HG02763 (cell line): ENCODE results near the gene SDK2.

Experiments used
- ATAC-seq: cut with Tn5 transposase; IDR thresholded peaks from one replicate; pipeline ENCODE4 v1.9.1; 2021; ENCODE audit warnings: mild to moderate bottlenecking, moderate library complexity; ENCODE audit not compliant: unreplicated experiment

The SDK2 gene

DNA sequence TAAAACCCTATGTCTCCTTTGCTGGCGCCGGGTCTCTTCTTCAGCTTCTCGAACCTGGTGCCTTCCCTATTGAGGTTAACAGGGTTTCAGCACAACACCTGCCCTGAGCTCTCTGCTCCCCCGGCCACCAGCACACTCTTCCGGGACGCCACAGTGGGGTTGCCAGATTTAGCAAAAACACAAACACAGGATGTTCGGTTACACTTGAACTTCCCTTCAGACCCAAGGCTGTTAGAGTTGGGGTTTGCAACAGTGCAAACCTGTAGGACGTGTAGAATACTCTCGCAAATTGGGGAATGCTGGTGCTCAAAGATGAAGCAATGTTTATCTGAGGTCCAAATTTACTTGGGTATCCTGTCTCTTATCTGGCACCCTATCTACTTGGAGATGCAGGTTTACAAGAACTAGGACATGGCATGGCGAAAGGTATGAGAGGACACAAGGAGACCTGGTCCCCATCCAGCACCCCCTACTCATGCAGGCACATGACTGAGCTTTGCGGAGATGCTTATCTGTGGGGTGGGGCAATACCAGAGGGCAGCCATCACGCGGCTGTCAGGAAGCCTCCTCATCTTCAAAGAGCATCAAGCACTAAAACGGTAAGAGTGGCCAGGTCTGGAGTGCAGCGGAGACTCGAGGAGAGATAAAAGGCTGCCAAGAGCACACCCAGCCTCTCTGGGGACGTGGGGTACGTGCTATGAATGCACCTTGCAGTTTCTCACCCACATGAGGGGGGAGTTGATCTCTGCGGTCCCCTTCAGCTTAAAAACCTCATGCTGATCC, 52.8 kb downstream of the SDK2 start:
- ATAC-seq, result peak; percentile 78

DNA sequence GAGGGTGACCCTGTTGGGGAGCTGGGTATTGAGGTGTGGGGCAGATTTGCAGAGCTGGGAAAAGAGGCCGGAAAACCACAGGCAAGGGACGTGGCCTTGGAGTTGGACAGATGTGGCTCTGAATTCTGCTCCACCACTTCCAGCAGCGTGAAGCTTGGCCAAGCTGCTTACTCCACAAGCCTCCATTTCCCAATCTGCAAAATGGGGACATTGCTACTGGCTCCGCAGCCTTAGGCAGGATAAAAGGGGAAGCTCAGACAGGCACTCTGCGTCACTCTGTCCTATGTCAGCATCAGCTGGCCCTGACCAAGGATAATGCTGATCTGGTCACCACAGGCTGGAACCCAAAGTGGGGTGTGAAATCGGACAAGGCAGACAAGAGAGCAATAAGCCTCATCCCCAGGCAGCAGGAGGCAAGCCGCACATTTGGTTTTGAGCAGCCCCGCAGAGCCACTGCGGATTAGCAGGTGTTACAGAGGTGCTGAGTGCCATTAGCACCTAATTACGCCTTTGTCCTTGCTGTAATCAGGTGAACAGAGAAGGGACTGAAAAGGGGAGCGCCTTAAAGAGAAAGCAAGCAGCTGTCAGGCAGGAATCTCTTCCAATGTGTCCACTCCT, 54.8 kb downstream of the SDK2 start:
- ATAC-seq, result no peak

DNA sequence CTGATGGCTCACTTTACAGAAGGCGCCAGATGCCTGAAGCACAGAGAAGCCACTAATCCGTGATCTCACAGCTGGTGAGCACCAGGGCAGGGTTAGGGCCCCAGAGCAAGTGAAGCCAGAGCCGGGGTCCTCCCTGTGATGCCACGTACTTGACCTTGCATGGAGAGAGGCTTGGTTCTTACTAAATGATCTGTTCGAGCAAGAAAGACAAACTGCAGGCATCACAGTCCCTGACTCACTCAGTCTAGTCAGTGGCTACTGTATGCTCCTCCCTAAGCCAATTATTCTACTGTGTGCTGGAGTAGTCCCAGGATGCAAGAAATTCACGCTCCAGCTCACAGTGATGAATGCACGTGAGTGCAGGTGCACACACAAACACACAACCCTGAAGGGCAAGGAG, 55.4 kb downstream of the SDK2 start:
- ATAC-seq, result no peak

GRCh38 chr17:73588301-73588846, 55.9 kb downstream of the SDK2 start:
- no peak for ATAC-seq

DNA sequence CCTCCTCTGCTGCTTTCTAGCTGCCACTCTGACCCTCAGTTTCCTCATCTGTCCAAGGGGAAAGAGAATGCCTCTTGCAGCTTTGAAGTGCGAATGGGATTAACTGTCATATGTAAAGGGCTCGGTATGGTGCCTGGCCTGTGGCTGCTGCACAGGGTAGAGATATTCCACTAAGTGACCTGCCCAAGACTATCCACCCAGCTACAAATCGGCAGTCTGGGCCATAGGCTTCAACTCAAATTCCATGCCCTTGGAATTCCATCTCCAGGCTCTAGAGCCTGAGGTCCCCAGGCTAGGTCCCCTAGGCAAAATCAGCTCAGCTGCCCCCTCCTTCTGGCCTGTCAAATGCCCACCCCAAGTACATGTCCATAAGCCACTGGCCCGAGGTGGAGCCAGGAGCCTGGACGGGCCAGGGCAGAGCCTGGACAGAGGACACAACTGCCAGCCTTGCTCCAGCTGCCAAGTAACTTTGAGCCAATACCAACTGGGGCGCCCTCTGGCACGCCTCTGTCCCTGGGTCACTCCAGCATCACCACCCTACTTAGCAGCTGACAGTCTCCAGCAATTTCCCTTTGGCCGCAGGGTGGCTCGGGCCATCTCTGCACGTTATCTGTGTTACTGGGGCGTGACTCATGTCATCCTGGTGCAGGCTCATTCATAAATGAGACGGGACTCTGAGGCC, 57.2 kb downstream of the SDK2 start:
- no peak for ATAC-seq

DNA sequence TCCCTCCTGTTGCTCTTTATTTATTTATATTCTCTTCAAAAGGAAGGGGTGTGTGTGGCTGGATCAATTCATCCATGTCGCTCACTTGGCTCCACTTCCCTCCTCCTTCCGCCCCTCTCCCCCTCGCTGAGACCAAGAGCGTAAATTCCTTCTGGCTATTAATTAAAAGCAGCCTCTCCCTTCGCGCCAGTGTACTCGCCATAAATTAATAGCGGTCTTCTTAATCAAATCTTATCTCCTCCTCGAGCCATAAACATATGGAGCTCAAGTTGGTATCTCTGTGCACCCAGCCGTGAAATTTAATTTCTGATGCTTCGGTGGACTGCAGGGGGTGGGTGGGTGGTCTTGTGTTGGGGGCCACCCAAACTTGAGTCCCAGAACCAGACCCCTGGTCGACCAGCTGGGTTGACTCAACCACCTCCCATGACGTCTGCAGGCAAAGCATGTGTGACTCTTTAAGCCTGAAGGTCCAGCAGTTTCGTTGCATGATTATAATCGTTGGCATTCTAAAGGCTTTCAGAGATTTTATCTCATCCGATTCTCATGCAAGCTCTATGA, 57.9 kb downstream of the SDK2 start:
- ATAC-seq, result no peak

DNA sequence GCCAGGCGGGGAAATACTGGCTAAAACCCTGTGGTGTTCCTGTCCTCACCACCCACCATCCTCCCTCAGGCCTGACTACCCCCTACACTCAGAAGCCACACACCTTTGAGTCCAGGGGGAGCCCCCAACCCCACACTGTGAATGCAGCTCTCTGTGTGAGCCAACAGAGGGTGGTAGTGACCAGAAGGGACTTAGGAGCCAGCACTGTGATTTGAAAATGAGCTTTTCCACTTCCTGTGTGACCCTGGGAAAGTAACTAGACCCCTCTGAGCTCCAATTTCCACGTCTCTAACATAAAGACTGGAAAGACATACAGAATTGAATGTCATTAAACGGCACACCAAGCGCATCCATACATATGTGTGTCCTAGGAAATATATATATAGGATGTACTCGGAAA, 58.7 kb downstream of the SDK2 start:
- no peak for ATAC-seq

GRCh38 chr17:73584987-73585386, 59.3 kb downstream of the SDK2 start:
- no peak for ATAC-seq

DNA sequence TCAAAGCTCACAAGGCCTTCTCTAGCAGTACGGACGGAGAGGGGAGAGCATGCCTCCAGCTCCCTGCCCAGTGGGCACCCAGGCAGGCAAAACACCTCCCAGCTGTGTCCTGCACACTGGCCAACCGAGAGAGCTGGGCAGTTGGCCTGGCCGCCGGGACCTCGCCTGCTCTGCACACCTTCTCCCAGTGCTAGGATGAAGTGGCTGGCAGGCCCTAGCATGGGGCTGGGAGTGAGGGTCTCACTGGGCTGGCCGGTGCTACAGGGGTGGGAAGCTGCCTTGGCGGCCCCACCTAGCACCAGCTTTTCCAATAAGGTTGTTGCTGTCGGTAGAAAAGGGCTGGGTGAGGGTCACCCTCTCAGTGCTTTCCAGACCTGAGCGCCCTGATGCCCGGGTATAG, 60.2 kb downstream of the SDK2 start:
- no peak for ATAC-seq

GRCh38 chr17:73582821-73583220, 61.4 kb downstream of the SDK2 start:
- ATAC-seq, result no peak

DNA sequence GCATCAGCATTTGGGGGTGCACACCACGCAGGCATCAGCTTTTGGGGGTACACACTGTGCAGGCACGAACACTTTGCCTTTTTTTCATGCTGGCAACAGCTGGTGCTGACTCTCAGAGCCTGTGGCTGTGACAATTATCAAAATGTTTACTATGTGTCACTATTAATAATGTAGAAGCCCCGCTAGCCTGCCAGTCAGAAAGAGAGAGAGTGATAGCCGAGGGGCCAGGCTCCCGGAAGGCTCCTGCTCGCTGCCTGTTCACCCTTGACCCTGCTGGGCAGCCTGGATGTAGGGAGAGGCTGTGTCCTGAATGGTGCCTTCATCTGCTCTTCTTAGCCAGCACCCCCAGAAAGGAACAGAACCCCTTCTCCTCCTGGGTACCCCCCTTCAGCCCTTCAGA, 61.9 kb downstream of the SDK2 start:
- ATAC-seq, result no peak

- no peak for ATAC-seq
Observed at GRCh38 chr17:73581379-73581778, 62.9 kb downstream of the SDK2 start.

DNA sequence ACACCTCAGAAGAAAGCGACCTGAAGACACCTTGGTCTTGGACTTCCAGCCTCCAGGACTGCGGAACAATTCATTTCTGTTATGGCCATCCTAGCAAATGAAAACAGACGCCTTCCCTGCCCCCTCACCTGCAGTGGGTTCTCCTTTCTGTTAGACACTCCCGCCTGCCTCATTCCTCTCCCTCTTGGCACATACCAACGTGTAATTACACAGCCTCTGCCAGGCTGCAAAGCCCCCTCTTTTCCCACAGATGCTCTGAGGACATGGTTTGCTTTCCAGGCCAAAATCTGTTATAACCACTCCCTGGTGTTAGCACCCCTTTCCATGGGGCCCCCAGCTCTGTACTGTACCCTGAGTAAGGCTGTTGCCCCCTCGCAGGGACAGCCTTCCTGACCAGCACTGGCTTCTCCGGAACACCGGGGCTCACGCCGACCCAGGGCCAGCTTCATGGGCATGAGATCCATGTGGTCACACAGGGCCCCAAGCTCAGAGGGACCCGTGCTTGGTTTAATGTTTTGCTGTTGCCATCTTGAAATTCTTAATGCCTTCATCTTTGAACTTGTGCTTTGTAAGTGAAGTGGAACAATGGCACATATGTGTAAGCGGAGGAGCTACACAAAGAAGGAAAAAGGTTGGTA, 64.1 kb downstream of the SDK2 start:
- ATAC-seq, result no peak

GRCh38 chr17:73576556-73577098, 67.6 kb downstream of the SDK2 start:
- no peak for ATAC-seq

DNA sequence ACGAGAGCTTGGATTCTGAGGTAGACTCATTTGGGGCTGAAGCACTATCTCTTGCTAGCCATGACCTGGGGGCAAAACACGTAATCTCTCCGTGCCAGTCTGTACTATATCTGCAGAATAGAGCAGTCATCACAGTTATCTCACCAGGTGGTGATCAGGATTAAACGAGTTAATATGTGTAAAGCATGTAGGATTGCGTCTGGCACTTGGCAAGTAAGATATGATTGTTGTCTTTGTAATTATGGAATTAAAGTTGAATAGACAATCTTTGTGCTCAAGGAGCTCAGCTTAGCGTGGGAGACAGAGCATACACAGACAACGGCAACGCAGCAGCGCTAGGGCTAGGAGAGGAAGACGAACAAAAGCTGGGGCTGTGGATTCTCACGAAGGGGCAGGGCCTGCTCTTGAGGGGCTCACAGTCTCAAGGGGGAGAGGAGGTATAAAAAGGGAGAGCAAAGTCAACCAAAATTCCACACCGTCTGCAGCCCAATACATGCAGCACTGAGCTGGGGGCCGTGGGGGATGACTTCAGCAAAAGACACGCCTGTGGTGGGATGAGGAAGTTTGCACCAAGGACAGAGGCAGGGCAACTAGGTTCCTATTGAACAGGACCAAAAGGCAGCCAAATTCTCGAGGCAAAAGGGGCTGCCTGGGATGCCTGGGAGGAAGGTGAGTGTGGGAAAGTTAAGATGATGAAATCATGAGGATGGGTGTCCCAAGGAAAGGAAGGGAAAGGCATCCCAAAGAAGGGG, 68.6 kb downstream of the SDK2 start:
- ATAC-seq, result no peak

DNA sequence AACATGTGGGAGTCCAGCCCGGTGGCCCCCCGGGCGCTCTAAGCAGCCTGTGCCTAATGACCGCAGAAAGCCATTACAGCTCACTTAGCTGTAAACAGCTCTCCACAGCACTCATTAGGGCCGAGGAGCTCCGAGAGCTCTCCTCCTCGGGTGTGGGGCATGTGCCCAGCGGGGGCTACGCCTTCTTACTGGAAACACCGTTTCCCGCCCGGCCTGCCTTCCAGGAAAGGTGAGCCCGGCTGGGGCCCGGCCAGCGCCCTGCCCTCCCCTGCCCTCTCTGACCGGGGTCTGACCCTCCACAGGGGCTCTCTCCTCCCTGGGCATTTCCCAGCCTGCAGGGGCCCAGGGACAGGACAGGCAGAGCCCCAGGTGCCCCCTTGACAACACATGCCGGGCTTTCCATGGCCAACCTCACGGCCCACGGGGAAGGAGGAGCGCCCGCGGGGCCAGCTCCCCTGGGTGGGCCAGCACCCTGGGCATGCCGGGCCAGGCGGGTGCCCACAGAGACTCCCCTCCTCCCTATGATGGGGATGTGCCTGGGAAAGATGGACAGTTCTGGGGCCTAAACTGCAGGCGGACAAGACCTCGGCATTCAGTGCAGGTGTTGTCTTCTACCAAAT, 72.6 kb downstream of the SDK2 start:
- ATAC-seq, result no peak

DNA sequence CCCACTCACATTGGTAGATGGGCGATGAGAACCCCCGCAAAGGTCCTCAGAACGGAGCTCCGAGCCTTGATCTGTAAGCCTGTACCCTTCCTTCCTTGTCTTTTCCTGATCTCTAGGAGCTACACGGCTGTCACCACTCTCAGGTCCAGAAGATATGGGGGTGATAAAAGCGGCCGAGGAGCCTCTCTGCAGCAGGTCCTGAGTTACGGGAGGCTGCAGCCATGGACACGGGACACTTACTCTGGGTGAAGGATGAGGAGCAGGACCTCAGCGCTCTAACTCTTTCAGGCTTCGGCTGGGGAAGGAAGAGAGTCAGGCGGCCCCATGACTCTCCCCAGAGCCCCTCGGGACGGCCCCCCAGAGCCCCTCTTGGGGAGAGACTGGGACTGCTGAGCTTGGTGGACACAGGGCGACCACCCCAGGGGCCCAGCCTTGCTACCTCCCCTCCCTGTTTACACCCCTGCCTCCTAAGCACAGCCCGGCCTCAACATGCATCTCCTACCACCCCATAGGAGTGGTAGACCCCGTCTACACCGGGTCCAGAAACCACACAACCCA, 74.4 kb downstream of the SDK2 start:
- ATAC-seq, result no peak

GRCh38 chr17:73568934-73569333, 75.3 kb downstream of the SDK2 start:
- ATAC-seq, result no peak
